SU-DHL-6 (cell line): ENCODE measurements around the gene PALM2AKAP2.

Experiments
- EZH2phosphoT487 ChIP-seq: fragments of 200-600 bp; sonication (generic), shearing (Covaris generic); conservative IDR thresholded peaks from 2 replicates; pipeline ENCODE4 v1.6.1; 2018; ENCODE audit warnings: mild to moderate bottlenecking, antibody characterized with exemption, low read length, moderate library complexity, mixed read lengths
- TF ChIP-seq, protein P1 (sequence below): fragments of 200-600 bp; sonication (generic); IDR thresholded peaks from one replicate; pipeline ENCODE4 v1.5.1; 2017; ENCODE audit warnings: antibody characterized with exemption, mild to moderate bottlenecking, low read length, moderate library complexity; ENCODE audit not compliant: insufficient read depth, poor library complexity, severe bottlenecking

DNA sequence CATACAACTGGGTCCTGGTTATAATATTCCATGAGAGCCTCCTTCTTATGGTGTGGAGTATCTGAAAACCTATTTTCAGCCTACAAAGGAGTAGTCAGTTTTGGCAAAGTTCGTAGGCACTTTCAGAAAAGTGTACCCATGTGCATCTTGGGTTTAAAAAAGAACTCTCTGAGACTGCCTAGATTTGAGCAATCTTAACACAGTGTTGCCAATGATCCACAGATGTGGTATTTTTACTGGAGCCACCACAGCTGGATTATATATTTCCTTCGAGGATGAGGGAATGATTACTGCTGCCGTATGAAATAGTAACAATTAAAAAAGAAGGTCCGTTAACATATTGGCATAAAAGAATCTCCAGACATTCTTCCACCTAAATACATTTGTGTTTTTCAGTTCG lies 1.1 kb downstream of the PALM2AKAP2 start:
- TF ChIP-seq, protein P1, sequence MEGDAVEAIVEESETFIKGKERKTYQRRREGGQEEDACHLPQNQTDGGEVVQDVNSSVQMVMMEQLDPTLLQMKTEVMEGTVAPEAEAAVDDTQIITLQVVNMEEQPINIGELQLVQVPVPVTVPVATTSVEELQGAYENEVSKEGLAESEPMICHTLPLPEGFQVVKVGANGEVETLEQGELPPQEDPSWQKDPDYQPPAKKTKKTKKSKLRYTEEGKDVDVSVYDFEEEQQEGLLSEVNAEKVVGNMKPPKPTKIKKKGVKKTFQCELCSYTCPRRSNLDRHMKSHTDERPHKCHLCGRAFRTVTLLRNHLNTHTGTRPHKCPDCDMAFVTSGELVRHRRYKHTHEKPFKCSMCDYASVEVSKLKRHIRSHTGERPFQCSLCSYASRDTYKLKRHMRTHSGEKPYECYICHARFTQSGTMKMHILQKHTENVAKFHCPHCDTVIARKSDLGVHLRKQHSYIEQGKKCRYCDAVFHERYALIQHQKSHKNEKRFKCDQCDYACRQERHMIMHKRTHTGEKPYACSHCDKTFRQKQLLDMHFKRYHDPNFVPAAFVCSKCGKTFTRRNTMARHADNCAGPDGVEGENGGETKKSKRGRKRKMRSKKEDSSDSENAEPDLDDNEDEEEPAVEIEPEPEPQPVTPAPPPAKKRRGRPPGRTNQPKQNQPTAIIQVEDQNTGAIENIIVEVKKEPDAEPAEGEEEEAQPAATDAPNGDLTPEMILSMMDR: no peak
- no peak for TF ChIP-seq EZH2phosphoT487
